Measurements from ENCODE around the gene ABHD16A.
A peak's percentile ranks its signal among the peaks of the same experiment; 100 is the strongest.

DNA sequence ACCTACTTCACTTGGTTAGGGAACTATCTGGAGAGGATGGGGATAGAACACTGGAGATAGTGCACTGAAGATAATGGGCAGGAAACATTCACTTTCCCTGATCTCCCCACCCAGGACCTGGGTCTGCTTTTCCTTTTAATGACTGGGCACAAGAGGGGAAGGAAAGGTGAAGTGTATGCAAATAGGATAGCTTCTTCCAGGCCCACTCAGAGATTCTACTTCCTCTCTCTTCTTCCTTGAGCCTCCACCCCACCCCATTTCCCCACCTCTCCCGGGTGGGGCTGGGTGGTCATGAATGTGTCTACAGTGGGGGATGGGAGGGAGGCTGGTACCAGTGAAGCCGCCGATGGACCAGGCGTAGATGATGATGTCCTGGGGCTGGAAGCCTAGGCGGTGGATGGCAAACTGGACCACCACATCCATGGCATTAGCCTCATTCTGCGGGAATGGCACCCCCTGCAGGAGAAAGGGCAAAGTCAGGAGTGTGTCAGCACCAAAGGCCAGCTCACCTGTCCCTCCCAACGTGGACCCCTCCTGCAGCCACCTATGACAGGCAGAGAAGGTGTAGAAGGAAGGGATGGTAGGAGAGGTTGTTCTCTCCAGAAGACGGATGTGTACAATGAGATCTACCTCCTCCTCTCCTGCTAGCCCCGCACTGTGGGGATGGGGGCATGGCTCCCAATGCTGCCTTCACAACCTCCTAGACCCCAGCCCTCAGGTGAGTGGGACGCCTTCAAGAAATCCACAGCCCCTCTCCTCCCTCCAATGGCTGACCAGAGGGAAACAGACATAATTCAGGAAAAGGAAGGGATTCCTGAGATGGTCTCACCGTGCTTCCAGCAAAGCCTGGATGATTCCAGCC lies 13.6 kb downstream of the ABHD16A start:
- TF ChIP-seq, protein P1, sequence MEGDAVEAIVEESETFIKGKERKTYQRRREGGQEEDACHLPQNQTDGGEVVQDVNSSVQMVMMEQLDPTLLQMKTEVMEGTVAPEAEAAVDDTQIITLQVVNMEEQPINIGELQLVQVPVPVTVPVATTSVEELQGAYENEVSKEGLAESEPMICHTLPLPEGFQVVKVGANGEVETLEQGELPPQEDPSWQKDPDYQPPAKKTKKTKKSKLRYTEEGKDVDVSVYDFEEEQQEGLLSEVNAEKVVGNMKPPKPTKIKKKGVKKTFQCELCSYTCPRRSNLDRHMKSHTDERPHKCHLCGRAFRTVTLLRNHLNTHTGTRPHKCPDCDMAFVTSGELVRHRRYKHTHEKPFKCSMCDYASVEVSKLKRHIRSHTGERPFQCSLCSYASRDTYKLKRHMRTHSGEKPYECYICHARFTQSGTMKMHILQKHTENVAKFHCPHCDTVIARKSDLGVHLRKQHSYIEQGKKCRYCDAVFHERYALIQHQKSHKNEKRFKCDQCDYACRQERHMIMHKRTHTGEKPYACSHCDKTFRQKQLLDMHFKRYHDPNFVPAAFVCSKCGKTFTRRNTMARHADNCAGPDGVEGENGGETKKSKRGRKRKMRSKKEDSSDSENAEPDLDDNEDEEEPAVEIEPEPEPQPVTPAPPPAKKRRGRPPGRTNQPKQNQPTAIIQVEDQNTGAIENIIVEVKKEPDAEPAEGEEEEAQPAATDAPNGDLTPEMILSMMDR (IDR thresholded peaks at IDR 0.05): peak in 2 of 6 experiments; percentile 9 to 11
- TF ChIP-seq POLR2AphosphoS5 (IDR thresholded peaks at IDR 0.05) (no peak), POLR2A (IDR thresholded peaks at IDR 0.05) (no peak), EP300 (IDR thresholded peaks at IDR 0.05) (no peak)

Data from upper lobe of left lung (tissue), 4 donors.